Activated CD8-positive, alpha-beta memory T cell treated with anti-CD3 and anti-CD28 coated beads, Interleukin-2, amount 50 U/mL, for 24 hours (primary cell): Measurements from ENCODE around the gene GZMM.

Source experiments
- DNase-seq: peaks from one replicate; pipeline ENCODE4 v3.0.0-alpha.2; 2020; ENCODE audit errors: extremely low read depth

The GZMM gene

GRCh38 chr19:566844-567243 is 23.0 kb downstream of the GZMM start:
- no peak for DNase-seq

DNA sequence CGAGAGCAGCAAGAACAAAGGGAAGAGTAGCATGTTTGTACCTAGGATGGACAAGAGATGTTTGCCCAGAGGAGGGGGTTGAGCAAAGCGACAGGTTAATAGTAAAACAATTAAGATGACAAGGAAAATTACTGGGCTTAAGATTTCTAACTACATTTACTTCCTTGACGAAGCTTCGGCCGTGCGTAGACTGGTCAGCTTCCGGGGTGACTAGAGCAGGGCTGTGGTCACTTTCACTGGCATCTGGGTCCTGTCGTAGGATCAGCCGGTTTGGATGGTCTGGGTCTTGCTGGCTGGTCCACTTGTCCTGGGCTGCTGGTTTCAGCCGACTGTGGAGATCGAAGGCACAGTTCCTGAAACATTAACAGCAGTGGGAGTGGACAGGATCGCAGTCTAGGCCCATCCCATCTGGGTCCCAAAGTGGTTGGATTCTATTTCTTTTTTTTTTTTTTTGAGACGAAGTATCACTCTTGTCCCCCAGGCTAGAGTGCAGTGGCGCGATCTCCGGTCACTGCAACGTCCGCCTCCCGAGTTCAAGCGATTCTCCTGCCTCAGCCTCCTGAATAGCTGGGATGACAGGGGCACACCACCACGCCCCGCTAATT is 23.5 kb downstream of the GZMM start:
- no peak for DNase-seq

DNA sequence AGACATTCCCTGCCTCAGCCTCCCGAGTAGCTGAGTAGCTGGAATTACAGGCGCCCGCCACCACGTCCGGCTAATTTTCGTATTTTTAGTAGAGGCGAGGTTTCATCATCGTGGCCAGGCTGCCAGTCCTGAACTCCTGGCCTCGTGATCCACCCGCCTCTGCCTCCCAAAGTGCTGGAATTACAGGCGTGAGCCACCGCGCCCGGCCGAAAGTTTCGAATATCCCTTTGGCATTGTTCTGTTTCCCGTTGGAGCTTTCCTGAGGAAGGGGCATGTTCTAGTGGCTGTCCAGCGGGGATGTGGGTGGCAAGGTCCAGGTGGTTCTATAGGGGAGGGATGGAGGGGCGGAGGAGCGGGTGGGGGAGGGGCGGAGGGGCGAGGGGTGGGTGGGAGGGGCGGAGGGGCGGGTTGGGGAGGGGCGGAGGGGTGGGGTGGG is 26.4 kb downstream of the GZMM start:
- no peak for DNase-seq

- DNase-seq = no peak
These were observed 27.2 kb downstream of the GZMM start for GRCh38 chr19:570937-571565.

GRCh38 chr19:571566-571974 is 27.7 kb downstream of the GZMM start:
- DNase-seq = no peak

GRCh38 chr19:572140-572742 is 28.4 kb downstream of the GZMM start, which contains the start of gene BSG:
BSG (plus strand) TSS chr19:572596; CDS start chr19:572635, 39 bp downstream.
- DNase-seq = peak; percentile 97

GRCh38 chr19:572743-573518 is 29.1 kb downstream of the GZMM start:
- no peak for DNase-seq

- no peak for DNase-seq
These were observed 29.6 kb downstream of the GZMM start for GRCh38 chr19:573519-573825.

GRCh38 chr19:574658-575526 is 31.0 kb downstream of the GZMM start:
- DNase-seq = no peak

DNA sequence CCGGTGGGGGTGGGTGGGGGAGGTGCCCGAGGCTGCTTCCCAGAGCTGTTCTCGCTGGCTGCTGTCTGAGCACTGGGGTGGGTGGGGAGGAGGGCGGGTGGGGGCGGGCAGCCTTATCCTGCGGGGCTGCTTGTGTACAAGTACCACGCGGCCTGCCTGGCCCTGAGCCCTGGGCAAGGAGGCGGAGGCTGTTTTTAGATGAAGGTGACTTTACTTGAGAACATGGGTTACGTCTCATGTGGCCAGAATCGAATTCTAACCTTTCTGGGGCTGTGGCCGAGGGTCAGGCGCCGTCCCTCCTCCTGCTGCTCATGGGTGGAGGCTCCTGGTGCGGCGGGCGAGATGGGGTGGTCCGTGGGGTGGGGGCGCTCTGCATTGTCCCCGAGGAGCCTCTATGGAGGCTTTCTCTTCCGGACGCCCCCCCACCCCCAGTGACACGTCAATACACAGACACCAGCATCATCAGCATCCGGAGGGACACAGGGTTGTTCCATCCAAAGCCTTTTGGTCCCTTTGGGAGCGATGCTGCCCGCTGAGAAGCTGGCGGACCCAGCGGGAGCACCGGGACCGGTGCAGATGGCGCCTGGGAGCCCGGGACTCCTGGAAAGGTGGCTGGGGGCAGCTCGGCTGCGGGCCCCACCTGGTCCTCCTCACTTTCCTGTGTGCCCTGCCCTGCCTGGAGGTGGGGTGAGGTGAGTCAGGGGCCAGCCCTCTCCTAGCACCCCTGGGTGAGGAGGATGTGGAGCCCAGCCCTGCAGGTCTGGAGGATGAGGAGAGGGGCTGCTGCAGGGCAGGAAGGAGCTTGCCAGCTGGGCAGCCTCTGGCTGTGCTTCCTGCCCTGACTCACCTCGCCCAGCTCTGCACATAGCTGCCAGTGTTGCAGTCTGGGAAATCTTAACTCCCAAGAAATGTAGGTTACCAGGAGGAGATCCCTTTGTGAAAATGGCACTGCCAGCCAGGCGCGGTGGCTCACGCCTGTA is 32.0 kb downstream of the GZMM start:
- no peak for DNase-seq

GRCh38 chr19:576768-577438 is 33.0 kb downstream of the GZMM start:
- DNase-seq = no peak

- no peak for DNase-seq
These were observed 33.9 kb downstream of the GZMM start for GRCh38 chr19:577439-578392.

GRCh38 chr19:579111-579841 is 35.4 kb downstream of the GZMM start:
- DNase-seq = no peak

DNA sequence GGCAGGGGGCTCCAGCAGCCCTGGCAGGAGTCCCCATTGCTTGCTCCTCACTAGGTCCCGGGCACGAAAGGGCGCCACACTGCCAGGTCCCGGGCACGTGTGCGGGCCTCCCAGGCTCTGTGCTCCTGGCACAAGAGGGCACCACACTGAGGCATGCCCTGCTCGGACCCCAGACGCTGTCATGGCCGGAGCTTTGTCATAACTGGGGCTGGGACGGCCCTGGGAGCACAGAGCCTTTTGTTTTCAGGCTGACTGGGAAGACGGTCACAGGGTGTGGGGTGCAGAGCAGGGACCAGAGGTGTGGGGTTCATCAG is 35.9 kb downstream of the GZMM start:
- DNase-seq = no peak

DNA sequence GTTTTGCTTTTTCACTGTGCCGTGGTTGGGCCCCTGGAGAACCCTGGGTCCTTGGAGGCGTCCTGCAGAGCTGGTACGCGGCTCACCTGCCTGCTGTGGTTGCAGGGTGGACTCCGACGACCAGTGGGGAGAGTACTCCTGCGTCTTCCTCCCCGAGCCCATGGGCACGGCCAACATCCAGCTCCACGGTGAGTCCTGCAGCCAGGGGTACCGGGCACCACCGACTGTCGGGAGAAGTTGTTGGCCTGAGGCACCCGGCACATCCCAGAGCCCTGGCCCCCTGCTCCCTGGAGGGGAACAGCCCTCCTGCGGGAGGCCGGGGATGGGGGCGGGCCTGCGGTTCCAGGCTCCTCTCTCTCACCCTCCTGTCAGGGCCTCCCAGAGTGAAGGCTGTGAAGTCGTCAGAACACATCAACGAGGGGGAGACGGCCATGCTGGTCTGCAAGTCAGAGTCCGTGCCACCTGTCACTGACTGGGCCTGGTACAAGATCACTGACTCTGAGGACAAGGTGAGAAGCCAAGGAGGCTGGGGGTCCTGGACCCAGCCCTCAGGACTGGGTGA is 36.5 kb downstream of the GZMM start:
- no peak for DNase-seq

DNA sequence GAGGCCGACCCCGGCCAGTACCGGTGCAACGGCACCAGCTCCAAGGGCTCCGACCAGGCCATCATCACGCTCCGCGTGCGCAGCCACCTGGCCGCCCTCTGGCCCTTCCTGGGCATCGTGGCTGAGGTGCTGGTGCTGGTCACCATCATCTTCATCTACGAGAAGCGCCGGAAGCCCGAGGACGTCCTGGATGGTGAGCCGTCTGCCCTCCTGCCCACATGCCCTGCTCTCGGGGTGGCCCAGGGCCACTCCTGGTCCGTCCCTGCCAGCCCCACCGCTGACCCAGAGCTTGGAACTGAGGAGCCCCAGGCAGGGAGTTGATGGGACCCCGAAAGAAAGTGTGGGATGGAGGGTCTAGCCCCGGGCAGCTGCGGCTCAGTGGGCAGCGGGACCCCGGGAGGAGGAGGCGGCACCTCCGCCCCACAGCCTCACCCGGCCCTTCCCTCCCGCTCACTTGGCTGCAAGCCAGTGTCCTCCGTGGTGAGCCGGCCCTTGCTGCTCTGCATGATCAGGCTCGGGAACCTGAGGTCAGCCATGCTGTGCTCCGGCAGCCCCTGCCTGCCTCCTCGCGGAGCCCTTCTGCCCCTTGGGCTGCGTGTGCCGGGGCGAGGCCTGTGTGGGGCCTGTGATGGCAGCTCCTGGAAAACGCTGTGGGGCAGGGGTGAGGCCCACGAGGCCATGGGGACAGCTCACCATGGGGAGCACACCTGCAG is 37.7 kb downstream of the GZMM start:
- no peak for DNase-seq

DNA sequence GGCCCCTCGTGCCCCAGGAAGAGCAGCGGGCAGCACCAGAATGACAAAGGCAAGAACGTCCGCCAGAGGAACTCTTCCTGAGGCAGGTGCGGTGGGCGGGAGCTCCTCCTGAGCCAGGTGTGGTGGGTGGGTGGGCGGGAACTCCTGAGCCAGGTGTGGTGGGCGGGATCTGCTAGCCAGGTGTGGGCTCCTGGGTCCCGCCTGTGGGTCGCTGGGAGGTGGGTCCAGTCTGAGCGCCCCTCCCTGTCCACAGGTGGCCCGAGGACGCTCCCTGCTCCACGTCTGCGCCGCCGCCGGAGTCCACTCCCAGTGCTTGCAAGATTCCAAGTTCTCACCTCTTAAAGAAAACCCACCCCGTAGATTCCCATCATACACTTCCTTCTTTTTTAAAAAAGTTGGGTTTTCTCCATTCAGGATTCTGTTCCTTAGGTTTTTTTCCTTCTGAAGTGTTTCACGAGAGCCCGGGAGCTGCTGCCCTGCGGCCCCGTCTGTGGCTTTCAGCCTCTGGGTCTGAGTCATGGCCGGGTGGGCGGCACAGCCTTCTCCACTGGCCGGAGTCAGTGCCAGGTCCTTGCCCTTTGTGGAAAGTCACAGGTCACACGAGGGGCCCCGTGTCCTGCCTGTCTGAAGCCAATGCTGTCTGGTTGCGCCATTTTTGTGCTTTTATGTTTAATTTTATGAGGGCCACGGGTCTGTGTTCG is 38.8 kb downstream of the GZMM start:
- DNase-seq = no peak
